B cell (primary cell): ENCODE measurements around the gene ATRNL1.

Experiments used
- CTCF ChIP-seq: fragments of 200-600 bp; IDR thresholded peaks from one replicate; pipeline ENCODE4 v1.8.0; 2022; ENCODE audit warnings: antibody characterized with exemption, mild to moderate bottlenecking
- EZH2 ChIP-seq: IDR thresholded peaks from 2 replicates; pipeline ENCODE4 v1.6.1; 2012; ENCODE audit warnings: borderline replicate concordance, low read depth, mild to moderate bottlenecking, moderate library complexity, low read length; ENCODE audit not compliant: insufficient read depth, poor library complexity, severe bottlenecking

- TF ChIP-seq EZH2 = no peak
- TF ChIP-seq CTCF = no peak
Measured at GRCh38 chr10:115065801-115066200, 27.4 kb upstream of the ATRNL1 start.
